SIG-M5 treated with dmso at 0.1 percent for 504 hours (cell line): ENCODE results near the gene OR2V1.
"Not testable (repeated sequence)": the region's sequence is repeated elsewhere in the genome, so short reads cannot be mapped to it uniquely, and the experiment has no call there.

Experiments used
- DNase-seq: peaks from one replicate; lab custom pipeline; 2025; ENCODE audit not compliant: unreplicated experiment; lab: John Stamatoyannopoulos, UW

Gene OR2V1

GRCh38 chr5:181129601-181130000 lies 1.4 kb downstream of the OR2V1 start:
- no peak for DNase-seq

- no peak for DNase-seq
Observed at GRCh38 chr5:181127907-181128626, 2.9 kb downstream of the OR2V1 start.

- no peak for DNase-seq
Observed at GRCh38 chr5:181127456-181127855, 3.5 kb downstream of the OR2V1 start.

GRCh38 chr5:181126841-181127240 lies 4.1 kb downstream of the OR2V1 start:
- DNase-seq: no peak

- DNase-seq: no peak
Observed at GRCh38 chr5:181124526-181124925, 6.4 kb downstream of the OR2V1 start.

- DNase-seq: peak; percentile 63
Observed at GRCh38 chr5:181121675-181122561, 9.1 kb downstream of the OR2V1 start.

GRCh38 chr5:181120761-181121160 lies 10.2 kb downstream of the OR2V1 start:
- DNase-seq: no peak

GRCh38 chr5:181120306-181120705 lies 10.7 kb downstream of the OR2V1 start:
- no peak for DNase-seq

- no peak for DNase-seq
Observed at GRCh38 chr5:181119105-181119504, 11.9 kb downstream of the OR2V1 start.

GRCh38 chr5:181118369-181118768 lies 12.6 kb downstream of the OR2V1 start:
- DNase-seq: no peak

- no peak for DNase-seq
Observed at GRCh38 chr5:181114844-181115778, 15.9 kb downstream of the OR2V1 start.

GRCh38 chr5:181114284-181114843 lies 16.6 kb downstream of the OR2V1 start:
- no peak for DNase-seq

GRCh38 chr5:181113572-181113971 lies 17.4 kb downstream of the OR2V1 start:
- not testable (repeated sequence) for DNase-seq

GRCh38 chr5:181112476-181112875 lies 18.5 kb downstream of the OR2V1 start:
- DNase-seq: no peak

- DNase-seq: no peak
Observed at GRCh38 chr5:181111010-181111409, 20.0 kb downstream of the OR2V1 start.

- no peak for DNase-seq
Observed at GRCh38 chr5:181109489-181110013, 21.4 kb downstream of the OR2V1 start.

- no peak for DNase-seq
Observed at GRCh38 chr5:181108578-181109165, 22.3 kb downstream of the OR2V1 start.

GRCh38 chr5:181107699-181108098 lies 23.3 kb downstream of the OR2V1 start:
- DNase-seq: no peak

- peak; percentile 20 for DNase-seq
Observed at GRCh38 chr5:181105391-181106025, 25.5 kb downstream of the OR2V1 start.
